OCI-LY7 (cell line): ENCODE measurements around the gene IFNGR2.

Experiments used
- CTCF ChIP-seq: fragments of 200-600 bp; sonication (generic); conservative IDR thresholded peaks from 2 replicates; pipeline ENCODE4 v1.5.1; 2014; ENCODE audit warnings: mild to moderate bottlenecking, antibody characterized with exemption, low read length, moderate library complexity, mixed read lengths
- EZH2phosphoT487 ChIP-seq: fragments of 200-600 bp; sonication (generic); IDR thresholded peaks from 2 replicates; pipeline ENCODE4 v1.6.1; 2018; ENCODE audit warnings: low read depth, borderline replicate concordance, mild to moderate bottlenecking, mixed run types, antibody characterized with exemption, low read length, moderate library complexity, mixed read lengths

- TF ChIP-seq EZH2phosphoT487 = no peak
- TF ChIP-seq CTCF = no peak
These were observed 48.4 kb downstream of the IFNGR2 start for GRCh38 chr21:33451634-33452071.
